Spinal cord (tissue), 10 donors: ENCODE results near the gene DMRTB1. TPM values are rescaled to one million over a fixed set of nuclear protein-coding genes. Genes with fewer than 3 reads are reported as not detected.

Experiments used
- DNase-seq, 6 donors: peaks; one replicate each; pipeline versions ENCODE4 v3.0.0 to v3.0.0-alpha.2; 2013 to 2015; ENCODE audit warnings: low spot score in 6 of 6, low read depth in 4 of 6
- H3K27ac ChIP-seq: one replicate; pipeline ENCODE4 v1.5.1; 2013; ENCODE audit warnings: low read depth, low read length, control low read depth
- H3K27me3 ChIP-seq: one replicate; pipeline ENCODE4 v1.6.1; 2013; ENCODE audit warnings: low read length; ENCODE audit not compliant: control insufficient read depth, insufficient read depth
- H3K36me3 ChIP-seq: one replicate; pipeline ENCODE4 v1.6.1; 2013; ENCODE audit warnings: low read length; ENCODE audit not compliant: control insufficient read depth, insufficient read depth
- H3K4me1 ChIP-seq: one replicate; pipeline ENCODE4 v1.6.1; 2013; ENCODE audit warnings: low read length; ENCODE audit not compliant: control insufficient read depth, insufficient read depth
- H3K4me3 ChIP-seq: one replicate; pipeline ENCODE4 v1.5.1; 2013; ENCODE audit warnings: low read depth, low read length, control low read depth
- H3K9me3 ChIP-seq: one replicate; pipeline ENCODE4 v1.6.1; 2013; ENCODE audit warnings: low read length; ENCODE audit not compliant: control insufficient read depth, insufficient read depth
- WGBS: methylation state at CpG from one replicate; pipeline ENCODE4 v1.1.5; 2013; ENCODE audit warnings: missing lambda C conversion rate; ENCODE audit not compliant: insufficient coverage; 5-methylcytosine and 5-hydroxymethylcytosine counted together
- polyA plus RNA-seq, 2 donors: library from polyadenylated mRNA; unstranded; fragments of 120-200 nt; gene quantifications; one replicate each; pipeline ENCODE4 v1.2.1, GENCODE V29; 2013; ENCODE audit not compliant: insufficient read length in 2 of 2
- total RNA-seq, 2 donors: library from RNA; depleted of rRNA in 1 of 2; stranded (reverse); fragments of 120-200 nt in 1 of 2; fragments of >200 nt in 1 of 2; gene quantifications; one replicate each; pipeline versions ENCODE4 v1.2.3 to v1.2.4, GENCODE V29; 2013 to 2014
- donor health status: healthy.

The DMRTB1 gene
- total and polyA plus RNA-seq, 4 donors: not detected

- H3K9me3 ChIP-seq: no peaks in the 10 kb centered on the region
- no peaks in the 10 kb centered on the region for H3K36me3 ChIP-seq
- WGBS: 100% methylated on average over 3 of the region's 12 CpGs
- no peak overlapping the region for H3K4me3 ChIP-seq
- no peaks in the 10 kb centered on the region for H3K27me3 ChIP-seq
- DNase-seq: no peak
- H3K27ac ChIP-seq: no peak overlapping the region
- H3K4me1 ChIP-seq: peaks cover 28% of the 10 kb centered on the region
Measured at GRCh38 chr1:53415432-53415831, 43.8 kb upstream of the DMRTB1 start.

- H3K4me1 ChIP-seq: peaks cover 28% of the 10 kb centered on the region
- no peaks in the 10 kb centered on the region for H3K36me3 ChIP-seq
- no peak overlapping the region for H3K27ac ChIP-seq
- H3K4me3 ChIP-seq: no peak overlapping the region
- no peaks in the 10 kb centered on the region for H3K27me3 ChIP-seq
- peak in 2 of 6 donors; percentile 23 to 92 for DNase-seq
- no peaks in the 10 kb centered on the region for H3K9me3 ChIP-seq
- 100% methylated on average over 1 of the region's 4 CpGs for WGBS
Measured at GRCh38 chr1:53416269-53416813, 42.9 kb upstream of the DMRTB1 start.

- WGBS: 22% methylated on average over 2 of the region's 9 CpGs
- no peaks in the 10 kb centered on the region for H3K27me3 ChIP-seq
- peak in 2 of 6 donors; percentile 79 to 86 for DNase-seq
- no peaks in the 10 kb centered on the region for H3K36me3 ChIP-seq
- no peaks in the 10 kb centered on the region for H3K9me3 ChIP-seq
- H3K4me1 ChIP-seq: peaks cover 25% of the 10 kb centered on the region
- H3K27ac ChIP-seq: no peak overlapping the region
- no peak overlapping the region for H3K4me3 ChIP-seq
Measured at GRCh38 chr1:53417074-53417511, 42.1 kb upstream of the DMRTB1 start.

- Histone ChIP-seq H3K27me3 (no peaks in the 10 kb centered on the region), H3K4me1 (peaks cover 14% of the 10 kb centered on the region), H3K9me3 (no peaks in the 10 kb centered on the region), H3K27ac (no peak overlapping the region), H3K36me3 (no peaks in the 10 kb centered on the region), H3K4me3 (no peak overlapping the region)
- DNase-seq: peak in 2 of 6 donors; percentile 71 to 83
- no CpG with 5 or more reads among the region's 5 CpGs for WGBS
Measured at GRCh38 chr1:53419034-53419433, 40.2 kb upstream of the DMRTB1 start.

- WGBS: no CpG with 5 or more reads among the region's 2 CpGs
- H3K4me3 ChIP-seq: no peak overlapping the region
- no peaks in the 10 kb centered on the region for H3K36me3 ChIP-seq
- DNase-seq: no peak
- H3K27ac ChIP-seq: no peak overlapping the region
- no peaks in the 10 kb centered on the region for H3K9me3 ChIP-seq
- no peaks in the 10 kb centered on the region for H3K27me3 ChIP-seq
- H3K4me1 ChIP-seq: peaks cover 14% of the 10 kb centered on the region
Measured at GRCh38 chr1:53420341-53420740, 38.9 kb upstream of the DMRTB1 start.

GRCh38 chr1:53421208-53421607 lies 38.0 kb upstream of the DMRTB1 start:
- no peak overlapping the region for H3K4me3 ChIP-seq
- no peaks in the 10 kb centered on the region for H3K36me3 ChIP-seq
- DNase-seq: no peak
- no peaks in the 10 kb centered on the region for H3K27me3 ChIP-seq
- H3K9me3 ChIP-seq: no peaks in the 10 kb centered on the region
- H3K27ac ChIP-seq: no peak overlapping the region
- 80% methylated on average over 1 of the region's 1 CpG for WGBS
- H3K4me1 ChIP-seq: peaks cover 14% of the 10 kb centered on the region

GRCh38 chr1:53430261-53430660 lies 28.9 kb upstream of the DMRTB1 start:
- no peaks in the 10 kb centered on the region for H3K9me3 ChIP-seq
- H3K4me1 ChIP-seq: no peaks in the 10 kb centered on the region
- no peaks in the 10 kb centered on the region for H3K36me3 ChIP-seq
- no peak overlapping the region for H3K27ac ChIP-seq
- WGBS: 0% methylated on average over 2 of the region's 5 CpGs
- peak in 2 of 6 donors; percentile 65 to 79 for DNase-seq
- no peak overlapping the region for H3K4me3 ChIP-seq
- H3K27me3 ChIP-seq: no peaks in the 10 kb centered on the region

GRCh38 chr1:53430779-53431178 lies 28.4 kb upstream of the DMRTB1 start:
- Histone ChIP-seq H3K4me1 (no peaks in the 10 kb centered on the region), H3K4me3 (no peak overlapping the region), H3K36me3 (no peaks in the 10 kb centered on the region), H3K27ac (no peak overlapping the region), H3K9me3 (no peaks in the 10 kb centered on the region), H3K27me3 (no peaks in the 10 kb centered on the region)
- no peak for DNase-seq

GRCh38 chr1:53431244-53431643 lies 28.0 kb upstream of the DMRTB1 start:
- no peak for DNase-seq
- Histone ChIP-seq H3K27me3 (no peaks in the 10 kb centered on the region), H3K4me3 (no peak overlapping the region), H3K36me3 (no peaks in the 10 kb centered on the region), H3K9me3 (no peaks in the 10 kb centered on the region), H3K4me1 (no peaks in the 10 kb centered on the region), H3K27ac (no peak overlapping the region)
- no CpG with 5 or more reads among the region's 4 CpGs for WGBS

GRCh38 chr1:53431805-53432565 lies 27.2 kb upstream of the DMRTB1 start:
- Histone ChIP-seq H3K4me3 (no peak overlapping the region), H3K36me3 (no peaks in the 10 kb centered on the region), H3K27ac (no peak overlapping the region), H3K4me1 (no peaks in the 10 kb centered on the region), H3K27me3 (no peaks in the 10 kb centered on the region), H3K9me3 (no peaks in the 10 kb centered on the region)
- DNase-seq: no peak
- WGBS: 80% methylated on average over 2 of the region's 5 CpGs
